Medulla oblongata (tissue), 1 donor: ENCODE data around the gene LTC4S.
"Not testable (repeated sequence)": the region's sequence is repeated elsewhere in the genome, so short reads cannot be mapped to it uniquely, and the experiment has no call there.

Experiments used
- DNase-seq: peaks from one replicate; pipeline ENCODE4 v3.0.0-alpha.2; 2015; ENCODE audit errors: extremely low spot score

The LTC4S gene

DNA sequence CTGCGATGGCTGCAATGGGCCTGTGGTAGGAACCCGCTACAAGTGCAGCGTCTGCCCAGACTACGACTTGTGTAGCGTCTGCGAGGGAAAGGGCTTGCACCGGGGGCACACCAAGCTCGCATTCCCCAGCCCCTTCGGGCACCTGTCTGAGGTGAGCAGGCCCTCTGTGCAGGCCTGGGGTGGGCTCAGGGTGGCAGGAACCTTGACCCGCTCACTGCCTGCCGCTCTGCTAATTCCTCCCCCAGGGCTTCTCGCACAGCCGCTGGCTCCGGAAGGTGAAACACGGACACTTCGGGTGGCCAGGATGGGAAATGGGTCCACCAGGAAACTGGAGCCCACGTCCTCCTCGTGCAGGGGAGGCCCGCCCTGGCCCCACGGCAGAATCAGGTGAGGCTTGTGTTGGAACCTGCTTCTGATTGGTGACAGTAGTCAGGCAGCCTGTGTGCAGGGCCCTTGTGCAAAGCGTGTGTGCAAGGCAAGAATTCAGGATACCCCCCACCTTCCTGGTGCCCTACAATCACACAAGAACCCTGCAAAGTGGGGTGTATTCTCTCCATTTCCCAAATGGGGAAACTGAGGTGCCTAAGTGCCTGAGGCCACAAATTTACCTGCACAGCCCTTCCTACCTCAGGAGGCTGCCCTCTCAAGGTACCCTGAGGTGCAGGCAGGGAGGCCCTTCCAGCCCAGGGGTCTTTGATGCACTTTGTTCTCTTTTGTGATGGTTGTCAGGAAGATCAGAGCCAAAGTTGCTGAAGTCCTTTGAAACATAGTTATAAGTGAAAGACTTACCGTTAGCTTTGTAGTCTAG is 30.4 kb downstream of the LTC4S start:
- no peak for DNase-seq

DNA sequence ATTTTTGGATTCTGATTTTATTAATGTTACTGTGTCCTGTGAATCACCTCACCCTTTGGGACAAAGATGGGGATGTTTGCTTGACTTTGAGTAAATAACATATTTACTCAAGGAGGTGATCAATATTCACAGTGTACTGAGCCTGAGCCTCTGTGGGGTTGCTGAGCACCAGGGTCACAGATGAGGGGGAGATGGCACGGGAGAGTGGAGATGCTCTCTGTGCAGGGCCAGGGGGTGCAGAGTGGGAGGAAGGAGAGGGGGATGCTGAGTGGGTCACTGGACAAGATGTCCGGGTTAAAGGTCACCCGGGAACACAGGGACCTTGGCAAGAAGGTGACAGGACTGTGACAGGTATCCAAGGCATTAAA is 30.9 kb downstream of the LTC4S start:
- DNase-seq, result no peak

DNA sequence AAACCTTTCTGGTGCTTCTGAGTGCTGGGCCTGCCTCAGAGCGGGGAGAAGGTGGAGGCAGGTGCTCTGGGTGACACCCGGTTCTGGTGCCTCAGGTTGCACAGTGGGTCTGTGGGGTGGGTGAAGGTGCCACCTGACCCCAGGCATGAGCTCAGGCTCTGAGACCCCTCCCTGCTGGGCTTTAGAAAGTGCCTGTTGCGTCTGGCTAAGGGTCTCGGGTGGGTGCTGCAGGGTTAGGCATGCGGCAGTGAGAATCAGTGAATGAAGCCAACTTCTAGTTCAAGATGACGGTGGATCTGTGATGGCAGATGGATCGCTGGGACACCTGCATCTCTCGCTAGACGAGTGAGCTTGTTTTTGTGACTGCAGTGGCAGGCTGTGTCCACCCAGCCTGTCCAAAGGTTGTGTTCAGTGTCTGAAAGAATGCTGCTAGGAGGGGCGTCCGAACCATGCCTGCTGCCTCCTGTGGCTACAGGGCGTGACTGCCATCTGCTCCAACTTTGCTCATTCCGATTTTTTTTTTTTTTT is 31.9 kb downstream of the LTC4S start:
- no peak for DNase-seq

DNA sequence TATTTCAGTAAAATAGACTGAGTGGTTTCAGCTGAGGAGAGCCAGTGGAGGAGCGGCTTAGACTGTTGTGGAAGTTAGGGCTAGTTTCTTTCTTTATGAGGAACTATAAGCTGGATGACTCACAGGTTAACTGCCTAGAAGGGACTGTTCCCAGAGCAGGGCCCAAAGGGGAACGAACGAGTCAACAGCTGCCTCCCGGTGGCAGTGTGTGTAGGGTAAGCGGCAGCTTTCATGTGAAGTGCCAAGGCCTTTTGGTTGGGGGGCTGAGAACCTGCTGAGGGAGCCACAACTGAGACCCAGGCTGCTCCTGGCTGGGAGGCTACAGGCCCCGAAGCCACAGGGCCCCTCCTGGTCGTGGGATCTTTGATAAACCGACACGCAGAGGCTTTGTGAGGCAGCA is 33.9 kb downstream of the LTC4S start:
- DNase-seq, result peak; percentile 41

DNA sequence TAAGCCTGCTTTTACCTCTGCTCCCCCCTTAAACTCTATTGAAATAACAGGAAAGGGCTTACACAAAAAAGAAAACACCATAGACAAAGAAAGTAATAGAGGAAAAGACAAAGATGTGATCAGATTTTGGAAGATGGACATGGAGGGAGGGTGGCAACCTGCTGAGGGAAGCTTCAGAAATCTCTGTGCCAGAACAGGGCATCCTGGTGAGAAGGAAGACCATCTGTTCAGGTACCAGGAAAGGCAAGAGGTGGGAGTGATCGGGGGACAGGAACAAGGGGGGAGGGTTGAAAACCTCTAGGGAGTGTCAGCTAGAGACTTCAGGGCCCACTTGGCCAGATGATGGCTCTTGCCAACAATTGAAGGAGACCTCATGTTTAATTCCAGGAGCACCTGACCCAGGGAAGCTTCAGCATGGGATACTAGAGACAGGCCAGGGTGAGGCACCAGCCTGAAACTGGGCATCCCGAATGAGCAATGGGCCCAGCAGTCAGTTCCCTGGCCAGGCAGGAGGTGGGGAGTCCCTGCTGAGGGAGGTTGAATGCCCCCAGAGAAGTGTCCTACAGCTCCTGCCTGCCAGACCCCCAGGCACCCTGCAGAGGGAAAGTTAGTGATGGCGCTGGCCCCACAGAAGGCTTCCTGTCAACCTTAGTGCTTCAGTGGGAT is 35.1 kb downstream of the LTC4S start:
- no peak for DNase-seq

DNA sequence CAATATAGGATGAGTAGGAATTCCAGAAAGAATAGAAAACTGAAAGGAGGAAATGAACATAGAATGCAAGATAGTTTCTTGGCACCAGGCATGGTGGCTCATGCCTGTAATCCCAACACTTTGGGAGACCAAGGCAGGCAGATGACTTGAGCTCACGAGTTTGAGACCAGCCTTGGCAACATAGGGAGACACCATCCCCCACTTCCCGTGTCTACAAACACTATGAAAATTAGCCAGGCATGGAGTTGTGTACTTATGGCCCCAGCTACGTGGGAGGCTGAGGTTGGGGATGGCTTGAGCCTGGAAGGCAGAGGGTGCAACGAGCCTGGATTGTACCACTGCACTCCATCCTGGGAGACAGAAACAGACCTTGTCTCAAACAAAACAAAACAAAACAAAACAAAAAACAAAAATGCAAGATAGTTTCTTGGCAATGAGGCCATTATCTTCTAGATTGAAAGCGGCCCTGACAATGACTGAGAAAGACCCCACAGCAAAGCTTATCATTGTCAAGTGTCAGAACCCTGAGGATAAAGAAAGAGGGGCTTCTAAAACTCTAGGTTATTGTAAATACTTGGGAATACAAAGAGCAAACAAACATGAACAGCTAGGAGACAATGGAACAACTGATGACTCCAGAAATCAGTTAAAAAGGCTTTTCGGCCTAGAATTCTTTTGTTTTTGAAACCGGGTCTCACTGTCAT is 36.1 kb downstream of the LTC4S start:
- no peak for DNase-seq

DNA sequence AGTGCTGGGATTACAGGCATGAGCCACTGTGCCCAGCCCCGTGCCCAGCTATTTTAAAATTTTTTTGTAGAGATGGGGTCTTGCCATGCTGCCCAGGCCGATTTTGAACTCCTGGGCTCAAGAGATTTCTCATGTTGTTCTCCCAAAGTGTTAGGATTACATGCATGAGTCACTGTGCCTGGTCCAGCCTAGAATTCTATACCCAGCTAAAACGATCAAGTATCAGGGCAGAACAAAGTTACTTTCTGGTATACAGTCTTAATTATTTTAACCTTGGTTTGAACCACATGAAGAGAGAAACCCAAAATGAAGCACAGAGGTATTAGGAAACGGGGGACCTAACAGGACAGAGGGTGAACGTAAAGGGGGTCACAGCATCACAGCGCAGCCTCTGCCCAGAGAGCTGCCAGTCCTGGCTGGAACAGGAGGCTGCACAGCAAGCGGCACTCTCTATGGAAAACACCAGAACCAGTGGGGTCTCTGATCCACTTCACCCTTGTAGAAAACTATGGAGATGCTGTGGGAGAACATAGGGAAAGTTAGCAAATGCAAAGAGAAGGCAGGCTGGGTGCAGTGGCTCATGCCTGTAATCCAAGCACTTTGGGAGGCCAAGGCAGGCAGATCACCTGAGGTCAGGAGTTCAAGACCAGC is 37.2 kb downstream of the LTC4S start:
- no peak for DNase-seq

DNA sequence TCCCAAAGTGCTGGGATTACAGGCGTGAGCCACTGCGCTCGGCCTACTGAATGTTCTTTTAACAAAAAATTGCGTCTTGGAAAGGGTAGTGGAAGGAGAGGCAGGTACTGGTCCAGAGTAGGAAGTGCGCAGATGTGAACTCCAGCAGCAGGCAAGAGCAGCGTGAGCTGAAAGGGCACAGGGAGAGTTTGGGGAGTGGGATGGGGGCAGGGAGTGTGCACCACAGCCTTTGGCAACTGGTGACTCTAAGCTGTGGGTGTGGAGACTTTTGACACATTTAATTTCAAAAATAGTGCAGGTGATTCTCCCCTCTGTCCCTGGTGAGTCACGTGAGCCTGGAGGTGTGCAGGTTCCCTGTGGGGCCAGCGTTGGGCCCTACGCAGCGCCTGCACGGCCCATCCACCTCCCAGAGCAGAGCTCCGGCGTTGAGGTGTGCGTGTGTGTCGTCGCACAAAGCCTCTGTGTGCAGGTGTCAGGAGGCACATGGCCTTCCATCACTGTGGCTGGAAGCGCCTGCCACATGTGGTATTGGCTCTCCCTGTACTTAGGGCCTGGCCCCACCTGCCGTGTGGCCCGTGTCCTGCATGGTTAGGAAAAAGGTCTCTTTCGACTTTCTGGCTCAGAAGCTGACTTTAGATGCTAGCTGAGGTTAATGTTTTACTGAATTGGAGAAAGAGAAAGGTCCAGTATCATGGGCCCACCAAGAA is 38.4 kb downstream of the LTC4S start:
- no peak for DNase-seq

DNA sequence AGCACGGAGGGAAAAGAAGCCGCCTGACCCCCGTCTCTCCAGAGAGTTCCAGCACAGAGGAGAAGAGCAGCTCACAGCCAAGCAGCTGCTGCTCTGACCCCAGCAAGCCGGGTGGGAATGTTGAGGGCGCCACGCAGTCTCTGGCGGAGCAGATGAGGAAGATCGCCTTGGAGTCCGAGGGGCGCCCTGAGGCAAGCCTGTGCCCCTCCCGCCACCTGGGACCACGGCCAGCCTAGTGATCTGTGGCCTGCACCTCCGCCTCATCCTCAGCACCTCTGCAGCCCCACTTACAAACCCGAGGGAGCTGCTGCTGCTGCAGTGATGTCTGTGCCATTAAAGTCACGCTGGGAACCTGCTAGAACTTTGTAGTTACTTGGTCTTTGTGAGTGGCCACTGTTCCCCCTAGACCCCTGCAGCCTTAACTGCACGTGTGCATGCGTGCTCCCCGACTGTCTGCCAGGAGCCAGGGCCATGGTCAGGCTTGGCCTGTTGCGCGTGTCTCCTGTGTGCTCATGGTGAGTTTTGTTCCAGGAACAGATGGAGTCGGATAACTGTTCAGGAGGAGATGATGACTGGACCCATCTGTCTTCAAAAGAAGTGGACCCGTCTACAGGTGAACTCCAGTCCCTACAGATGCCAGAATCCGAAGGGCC is 39.4 kb downstream of the LTC4S start:
- no peak for DNase-seq

DNA sequence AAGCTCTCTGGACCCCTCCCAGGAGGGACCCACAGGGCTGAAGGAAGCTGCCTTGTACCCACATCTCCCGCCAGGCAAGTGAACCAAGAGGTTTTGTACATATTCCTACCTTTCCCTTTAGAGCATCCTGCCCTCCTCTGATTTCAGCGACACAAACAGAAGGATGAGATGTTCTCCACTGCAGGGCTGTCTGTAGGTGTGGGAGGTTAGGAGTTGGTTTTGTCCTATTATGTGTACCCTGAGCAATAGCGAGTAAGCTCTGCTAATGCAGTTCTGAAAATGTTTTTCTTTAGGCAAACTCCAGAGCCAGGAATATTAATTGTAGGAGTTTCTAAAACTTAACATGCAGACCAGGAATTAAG is 39.9 kb downstream of the LTC4S start:
- no peak for DNase-seq

DNA sequence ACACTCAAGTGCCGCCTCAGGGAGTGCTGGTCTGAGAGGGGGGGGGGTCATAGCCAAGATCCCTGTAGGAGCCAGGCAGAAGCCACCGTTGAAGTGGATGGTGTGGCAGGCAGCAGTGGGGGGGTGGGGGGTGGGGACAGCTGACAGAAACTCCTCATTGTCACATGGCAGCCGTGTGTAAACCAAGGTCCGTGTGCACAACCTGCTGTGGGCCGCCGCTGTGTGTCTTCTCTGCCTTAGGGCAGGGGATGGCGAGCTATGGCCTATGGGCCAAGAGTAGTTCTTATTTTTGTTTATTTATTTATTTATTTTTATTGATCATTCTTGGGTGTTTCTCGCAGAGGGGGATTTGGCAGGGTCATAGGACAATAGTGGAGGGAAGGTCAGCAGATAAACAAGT is 40.3 kb downstream of the LTC4S start:
- DNase-seq, result no peak

DNA sequence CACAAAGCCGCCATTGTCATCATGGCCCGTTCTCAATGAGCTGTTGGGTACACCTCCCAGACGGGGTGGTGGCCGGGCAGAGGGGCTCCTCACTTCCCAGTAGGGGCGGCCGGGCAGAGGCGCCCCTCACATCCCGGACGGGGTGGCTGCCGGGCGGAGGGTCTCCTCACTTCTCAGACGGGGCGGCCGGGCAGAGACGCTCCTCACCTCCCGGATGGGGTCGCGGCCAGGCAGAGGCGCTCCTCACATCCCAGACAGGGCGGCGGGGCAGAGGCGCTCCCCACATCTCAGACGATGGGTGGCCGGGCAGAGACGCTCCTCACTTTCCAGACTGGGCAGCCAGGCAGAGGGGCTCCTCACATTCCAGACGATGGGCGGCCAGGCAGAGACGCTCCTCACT is 41.1 kb downstream of the LTC4S start:
- not testable (repeated sequence) for DNase-seq

DNA sequence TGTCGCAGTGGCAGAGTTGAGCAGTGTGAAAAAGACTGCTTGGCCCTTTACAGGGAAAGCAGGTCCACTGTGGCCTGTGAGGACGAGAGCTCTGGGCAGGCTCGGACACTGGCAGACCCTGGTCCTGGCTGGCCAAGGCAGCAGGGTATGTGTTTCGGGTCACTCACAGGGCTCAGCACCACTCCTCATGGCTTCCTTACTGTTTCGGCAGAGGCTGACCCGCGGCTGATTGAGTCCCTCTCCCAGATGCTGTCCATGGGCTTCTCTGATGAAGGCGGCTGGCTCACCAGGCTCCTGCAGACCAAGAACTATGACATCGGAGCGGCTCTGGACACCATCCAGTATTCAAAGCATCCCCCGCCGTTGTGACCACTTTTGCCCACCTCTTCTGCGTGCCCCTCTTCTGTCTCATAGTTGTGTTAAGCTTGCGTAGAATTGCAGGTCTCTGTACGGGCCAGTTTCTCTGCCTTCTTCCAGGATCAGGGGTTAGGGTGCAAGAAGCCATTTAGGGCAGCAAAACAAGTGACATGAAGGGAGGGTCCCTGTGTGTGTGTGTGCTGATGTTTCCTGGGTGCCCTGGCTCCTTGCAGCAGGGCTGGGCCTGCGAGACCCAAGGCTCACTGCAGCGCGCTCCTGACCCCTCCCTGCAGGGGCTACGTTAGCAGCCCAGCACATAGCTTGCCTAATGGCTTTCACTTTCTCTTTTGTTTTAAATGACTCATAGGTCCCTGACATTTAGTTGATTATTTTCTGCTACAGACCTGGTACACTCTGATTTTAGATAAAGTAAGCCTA is 42.6 kb downstream of the LTC4S start:
- no peak for DNase-seq

DNA sequence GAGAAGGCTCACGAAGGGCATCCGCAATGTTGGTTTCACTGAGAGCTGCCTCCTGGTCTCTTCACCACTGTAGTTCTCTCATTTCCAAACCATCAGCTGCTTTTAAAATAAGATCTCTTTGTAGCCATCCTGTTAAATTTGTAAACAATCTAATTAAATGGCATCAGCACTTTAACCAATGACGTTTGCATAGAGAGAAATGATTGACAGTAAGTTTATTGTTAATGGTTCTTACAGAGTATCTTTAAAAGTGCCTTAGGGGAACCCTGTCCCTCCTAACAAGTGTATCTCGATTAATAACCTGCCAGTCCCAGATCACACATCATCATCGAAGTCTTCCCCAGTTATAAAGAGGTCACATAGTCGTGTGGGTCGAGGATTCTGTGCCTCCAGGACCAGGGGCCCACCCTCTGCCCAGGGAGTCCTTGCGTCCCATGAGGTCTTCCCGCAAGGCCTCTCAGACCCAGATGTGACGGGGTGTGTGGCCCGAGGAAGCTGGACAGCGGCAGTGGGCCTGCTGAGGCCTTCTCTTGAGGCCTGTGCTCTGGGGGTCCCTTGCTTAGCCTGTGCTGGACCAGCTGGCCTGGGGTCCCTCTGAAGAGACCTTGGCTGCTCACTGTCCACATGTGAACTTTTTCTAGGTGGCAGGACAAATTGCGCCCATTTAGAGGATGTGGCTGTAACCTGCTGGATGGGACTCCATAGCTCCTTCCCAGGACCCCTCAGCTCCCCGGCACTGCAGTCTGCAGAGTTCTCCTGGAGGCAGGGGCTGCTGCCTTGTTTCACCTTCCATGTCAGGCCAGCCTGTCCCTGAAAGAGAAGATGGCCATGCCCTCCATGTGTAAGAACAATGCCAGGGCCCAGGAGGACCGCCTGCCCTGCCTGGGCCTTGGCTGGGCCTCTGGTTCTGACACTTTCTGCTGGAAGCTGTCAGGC is 43.6 kb downstream of the LTC4S start:
- no peak for DNase-seq

DNA sequence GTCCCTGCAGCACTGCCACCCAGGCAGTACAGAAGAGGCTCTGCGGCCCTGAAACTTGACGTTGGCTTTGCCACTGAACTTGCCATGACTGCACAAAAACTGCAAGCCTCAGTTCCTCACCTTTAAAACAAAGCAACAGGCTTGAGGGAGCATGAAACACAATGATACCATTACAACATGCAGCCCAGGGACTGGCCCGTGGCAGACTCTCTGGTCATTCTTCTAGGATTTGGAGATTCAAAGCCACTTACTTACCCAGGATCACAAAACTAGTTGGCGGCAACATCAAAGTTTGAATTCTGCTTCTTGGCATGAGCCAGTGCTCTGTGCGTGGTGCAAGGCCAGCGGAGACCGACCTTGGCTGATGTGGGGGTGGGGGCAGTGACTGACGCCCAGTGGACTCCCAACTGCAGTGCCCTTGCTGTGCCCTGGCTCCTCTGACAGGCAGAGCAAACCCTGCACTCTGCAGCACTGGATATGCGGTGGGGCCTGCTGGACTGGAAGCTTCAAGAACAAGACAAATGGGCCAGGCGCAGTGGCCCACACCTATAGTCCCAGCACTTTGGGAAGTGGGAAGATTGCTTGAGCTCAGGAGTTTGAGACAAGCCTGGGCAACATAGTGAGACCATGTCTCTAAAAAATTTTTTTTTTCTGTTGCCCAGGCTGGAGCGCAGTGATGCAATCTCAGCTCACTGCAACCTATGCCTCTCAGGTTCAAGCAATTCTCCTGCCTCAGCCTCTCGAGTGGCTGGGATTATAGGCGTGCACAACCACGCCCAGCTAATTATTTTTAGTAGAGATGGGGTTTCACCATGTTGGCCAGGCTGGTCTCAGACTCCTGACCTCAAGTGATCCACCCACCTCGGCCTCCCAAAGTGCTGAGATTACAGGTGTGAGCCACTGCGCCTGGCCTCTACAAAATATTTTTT is 45.8 kb downstream of the LTC4S start:
- DNase-seq, result no peak

DNA sequence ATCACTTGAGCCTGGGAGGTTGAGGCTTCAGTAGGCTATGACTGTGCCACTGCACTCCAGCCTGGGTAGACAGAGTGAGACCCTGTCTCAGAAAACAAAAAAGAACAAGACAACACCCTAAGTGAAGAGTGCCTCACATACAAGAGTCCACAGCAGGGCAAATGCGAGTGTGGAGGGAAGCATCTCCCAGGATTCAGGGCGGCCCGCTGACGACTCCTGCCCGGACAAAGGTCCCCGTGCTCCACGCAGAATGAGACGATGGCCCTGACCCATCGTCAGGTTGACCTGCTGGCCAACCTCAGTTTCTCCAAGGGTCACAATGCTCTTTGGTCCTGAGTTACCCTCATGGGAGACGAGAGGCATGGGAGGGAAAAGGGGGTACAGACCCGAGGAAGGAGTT is 46.5 kb downstream of the LTC4S start:
- no peak for DNase-seq

DNA sequence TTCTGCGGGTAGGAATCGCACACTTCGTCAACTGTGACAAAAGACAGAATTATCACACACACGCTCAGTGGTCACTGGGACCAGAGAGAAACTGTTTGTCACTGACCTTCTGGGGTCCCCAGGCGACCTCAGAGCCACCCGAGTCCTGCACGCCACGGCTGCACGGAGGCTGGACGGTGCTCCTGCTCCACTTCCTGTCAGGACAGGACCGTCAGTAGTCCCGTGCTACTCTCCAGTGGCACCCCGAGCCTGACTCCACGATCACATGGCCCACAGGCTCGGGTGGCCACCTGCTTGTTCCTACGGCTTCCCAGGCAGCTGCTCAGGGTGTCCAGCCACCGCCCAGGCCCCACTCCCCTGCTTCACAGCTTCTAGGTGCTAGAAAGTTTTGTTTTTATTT is 47.0 kb downstream of the LTC4S start:
- DNase-seq, result no peak

DNA sequence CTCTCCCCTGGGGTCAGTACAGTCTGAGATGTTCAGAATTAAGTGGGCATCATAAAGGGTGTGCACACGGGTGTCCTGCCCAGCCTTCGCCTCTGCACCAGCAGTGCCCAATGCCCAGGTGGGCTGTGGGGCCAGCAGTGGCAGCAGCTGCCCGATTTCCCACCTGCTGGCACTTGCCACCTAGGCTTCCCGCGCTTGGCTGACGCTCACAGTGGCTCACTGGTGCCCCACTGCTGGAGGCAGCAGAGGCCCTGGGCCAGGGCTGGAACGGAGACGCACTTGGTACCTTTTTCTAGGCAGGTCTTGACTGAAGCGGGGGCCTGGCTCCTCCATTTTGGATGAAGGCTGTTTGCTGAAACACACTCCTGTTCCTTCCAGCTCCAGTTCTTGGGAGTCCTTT is 47.8 kb downstream of the LTC4S start:
- no peak for DNase-seq
